ENCODE measurements around the gene DSCAM. TPM values are rescaled to one million over a fixed set of nuclear protein-coding genes. Genes with fewer than 3 reads are reported as not detected.
"Not testable (repeated sequence)": the region's sequence is repeated elsewhere in the genome, so short reads cannot be mapped to it uniquely, and the experiment has no call there.

Gene DSCAM
- total RNA-seq, 2 donors from 2014 or later = 0.05 TPM; not detected in 1

DNA sequence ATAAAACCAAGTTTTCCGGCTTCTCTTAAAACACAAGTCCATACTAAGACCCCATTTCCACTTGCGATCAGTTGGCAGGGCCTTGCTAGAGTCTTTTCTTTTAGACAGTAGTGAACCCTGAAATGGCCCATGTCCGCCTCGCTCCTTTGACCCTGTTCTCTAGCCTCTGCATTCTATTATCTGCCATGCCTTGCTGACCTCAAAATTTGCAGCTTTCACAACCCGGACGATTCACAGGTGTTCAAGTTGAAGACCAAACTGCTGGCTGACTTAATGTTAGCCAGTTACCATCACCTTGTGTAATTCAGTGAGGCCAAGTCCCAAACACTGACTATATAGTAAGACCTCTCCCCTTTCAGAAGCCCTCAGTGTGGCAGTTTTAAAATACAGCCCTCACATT lies 805.5 kb downstream of the DSCAM start:
- intact Hi-C loops (cut with DNase I) = no loop called here
- Histone ChIP-seq H3K27ac (no peak overlapping the region), H3K4me1 (no peaks in the 10 kb centered on the region), H3K4me3 (no peak overlapping the region), H3K9ac (ENCODE audit: low read depth in 2 of 2, low read length in 2 of 2) (no peak overlapping the region), H3K9me3 (no peaks in the 10 kb centered on the region), H3K27me3 (no peaks in the 10 kb centered on the region), H3K36me3 (no peaks in the 10 kb centered on the region)
- TF ChIP-seq, protein P1, sequence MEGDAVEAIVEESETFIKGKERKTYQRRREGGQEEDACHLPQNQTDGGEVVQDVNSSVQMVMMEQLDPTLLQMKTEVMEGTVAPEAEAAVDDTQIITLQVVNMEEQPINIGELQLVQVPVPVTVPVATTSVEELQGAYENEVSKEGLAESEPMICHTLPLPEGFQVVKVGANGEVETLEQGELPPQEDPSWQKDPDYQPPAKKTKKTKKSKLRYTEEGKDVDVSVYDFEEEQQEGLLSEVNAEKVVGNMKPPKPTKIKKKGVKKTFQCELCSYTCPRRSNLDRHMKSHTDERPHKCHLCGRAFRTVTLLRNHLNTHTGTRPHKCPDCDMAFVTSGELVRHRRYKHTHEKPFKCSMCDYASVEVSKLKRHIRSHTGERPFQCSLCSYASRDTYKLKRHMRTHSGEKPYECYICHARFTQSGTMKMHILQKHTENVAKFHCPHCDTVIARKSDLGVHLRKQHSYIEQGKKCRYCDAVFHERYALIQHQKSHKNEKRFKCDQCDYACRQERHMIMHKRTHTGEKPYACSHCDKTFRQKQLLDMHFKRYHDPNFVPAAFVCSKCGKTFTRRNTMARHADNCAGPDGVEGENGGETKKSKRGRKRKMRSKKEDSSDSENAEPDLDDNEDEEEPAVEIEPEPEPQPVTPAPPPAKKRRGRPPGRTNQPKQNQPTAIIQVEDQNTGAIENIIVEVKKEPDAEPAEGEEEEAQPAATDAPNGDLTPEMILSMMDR (IDR thresholded peaks at IDR 0.05) = no peak
- no peak for DNase-seq

DNA sequence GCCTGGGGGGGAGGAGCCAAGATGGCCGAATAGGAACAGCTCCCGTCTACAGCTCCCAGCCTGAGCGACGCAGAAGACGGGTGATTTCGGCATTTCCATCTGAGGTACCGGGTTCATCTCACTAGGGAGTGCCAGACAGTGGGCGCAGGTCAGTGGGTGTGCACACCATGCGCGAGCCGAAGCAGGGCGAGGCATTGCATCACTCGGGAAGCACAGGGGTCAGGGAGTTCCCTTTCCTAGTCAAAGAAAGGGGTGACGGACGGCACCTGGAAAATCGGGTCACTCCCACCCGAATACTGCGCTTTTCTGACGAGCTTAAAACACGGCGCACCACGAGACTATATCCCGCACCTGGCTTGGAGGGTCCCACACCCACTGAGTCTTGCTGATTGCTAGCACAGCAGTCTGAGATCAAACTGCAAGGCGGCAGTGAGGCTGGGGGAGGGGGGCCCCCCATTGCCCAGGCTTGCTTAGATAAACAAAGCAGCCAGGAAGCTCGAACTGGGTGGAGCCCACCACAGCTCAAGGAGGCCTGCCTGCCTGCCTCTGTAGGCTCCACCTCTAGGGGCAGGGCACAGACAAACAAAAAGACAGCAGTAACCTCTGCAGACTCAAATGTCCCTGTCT lies 813.7 kb downstream of the DSCAM start:
- DNase-seq; intact Hi-C loops (cut with DNase I); H3K27me3 ChIP-seq; H3K9me3 ChIP-seq; H3K36me3 ChIP-seq; H3K4me3 ChIP-seq; H3K9ac ChIP-seq (ENCODE audit: low read depth in 2 of 2, low read length in 2 of 2); H3K4me1 ChIP-seq; H3K27ac ChIP-seq: not testable (repeated sequence)

DNA sequence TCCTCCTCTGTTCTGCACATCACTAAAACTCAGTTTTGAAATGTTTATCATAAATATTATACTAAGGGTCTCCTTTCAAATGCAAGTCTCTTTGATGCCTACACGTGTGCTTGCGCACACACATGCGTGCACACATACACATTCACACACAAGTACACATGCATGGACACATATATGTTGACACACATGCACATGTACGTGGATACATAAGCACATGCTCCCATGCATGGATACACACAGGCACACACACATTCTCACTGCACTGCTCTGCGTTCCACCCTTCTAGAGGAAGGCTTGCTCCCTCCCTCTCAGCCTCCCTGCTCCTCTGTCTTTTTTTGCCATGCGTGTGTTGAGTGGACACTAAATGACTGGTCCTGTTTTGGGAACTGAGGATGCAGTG lies 817.1 kb downstream of the DSCAM start:
- TF ChIP-seq, protein P1 (IDR thresholded peaks at IDR 0.05) = no peak

DNA sequence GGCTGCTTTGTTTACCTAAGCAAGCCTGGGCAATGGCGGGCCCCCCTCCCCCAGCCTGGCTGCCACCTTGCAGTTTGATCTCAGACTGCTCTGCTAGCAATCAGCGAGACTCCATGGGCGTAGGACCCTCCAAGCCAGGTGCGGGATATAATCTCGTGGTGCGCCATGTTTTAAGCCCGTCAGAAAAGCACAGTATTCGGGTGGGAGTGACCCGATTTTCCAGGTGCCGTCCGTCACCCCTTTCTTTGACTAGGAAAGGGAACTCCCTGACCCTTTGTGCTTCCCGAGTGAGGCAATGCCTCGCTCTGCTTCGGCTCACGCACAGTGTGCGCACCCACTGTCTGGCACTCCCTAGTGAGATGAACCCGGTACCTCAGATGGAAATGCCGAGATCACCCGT lies 818.6 kb downstream of the DSCAM start:
- intact Hi-C loops (cut with DNase I); H3K36me3 ChIP-seq; DNase-seq; H3K27ac ChIP-seq; H3K9ac ChIP-seq (ENCODE audit: low read depth in 2 of 2, low read length in 2 of 2); H3K27me3 ChIP-seq; H3K9me3 ChIP-seq; H3K4me1 ChIP-seq; H3K4me3 ChIP-seq: not testable (repeated sequence)

More for the DNA sequence above, 817.1 kb downstream of the DSCAM start:
- intact Hi-C loops (cut with DNase I) = no loop called here
- Histone ChIP-seq H3K4me3 (no peak overlapping the region), H3K36me3 (no peaks in the 10 kb centered on the region), H3K9ac (ENCODE audit: low read depth in 2 of 2, low read length in 2 of 2) (no peak overlapping the region), H3K4me1 (no peaks in the 10 kb centered on the region), H3K9me3 (no peaks in the 10 kb centered on the region), H3K27me3 (no peaks in the 10 kb centered on the region), H3K27ac (no peak overlapping the region)
- no peak for DNase-seq

DNA sequence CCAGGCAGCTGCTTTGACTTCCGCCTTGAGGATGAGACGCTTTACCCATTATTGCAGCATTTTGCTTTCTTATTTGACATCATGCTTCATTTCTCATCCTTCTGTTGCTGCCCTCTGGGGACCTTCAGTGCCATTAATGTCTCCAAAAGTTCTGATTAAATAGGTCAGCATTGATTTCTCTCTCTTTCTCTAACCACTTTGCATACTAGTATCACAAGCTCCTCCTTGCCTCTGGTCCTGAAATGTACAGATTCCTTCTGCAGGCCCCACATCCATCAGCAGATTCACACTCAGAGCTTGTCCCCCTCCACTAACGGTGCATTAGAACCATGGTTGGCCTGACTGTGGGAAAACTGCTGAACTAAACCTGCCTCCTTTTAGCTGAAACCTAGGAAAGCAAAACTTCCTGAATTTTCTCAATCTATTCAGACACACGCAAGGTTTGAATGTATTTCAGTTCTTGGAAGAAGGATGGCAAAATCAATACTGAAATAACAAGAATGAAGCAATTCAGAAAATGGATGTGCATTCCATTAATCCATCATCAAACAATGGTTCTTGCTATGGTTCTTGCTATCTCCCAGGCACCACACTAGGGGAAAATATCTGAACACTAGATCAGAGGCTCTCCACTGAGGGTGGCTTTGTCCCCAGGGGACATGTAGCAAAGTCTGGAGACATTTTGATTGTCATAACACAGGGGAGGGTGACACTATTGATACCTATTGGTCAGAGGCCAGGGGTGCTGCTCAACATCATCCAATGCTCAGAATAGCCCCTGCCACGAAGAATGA lies 825.2 kb downstream of the DSCAM start:
- no peak overlapping the region for H3K27ac ChIP-seq
- H3K9ac ChIP-seq (ENCODE audit: low read depth in 2 of 2, low read length in 2 of 2) = no peak overlapping the region
- H3K4me1 ChIP-seq = no peaks in the 10 kb centered on the region
- no peaks in the 10 kb centered on the region for H3K36me3 ChIP-seq
- no peak overlapping the region for H3K4me3 ChIP-seq
- no peak for DNase-seq
- no peaks in the 10 kb centered on the region for H3K27me3 ChIP-seq
- TF ChIP-seq, protein P1 (IDR thresholded peaks at IDR 0.05) = no peak
- intact Hi-C loops (cut with DNase I) = no loop called here
- no peaks in the 10 kb centered on the region for H3K9me3 ChIP-seq

DNA sequence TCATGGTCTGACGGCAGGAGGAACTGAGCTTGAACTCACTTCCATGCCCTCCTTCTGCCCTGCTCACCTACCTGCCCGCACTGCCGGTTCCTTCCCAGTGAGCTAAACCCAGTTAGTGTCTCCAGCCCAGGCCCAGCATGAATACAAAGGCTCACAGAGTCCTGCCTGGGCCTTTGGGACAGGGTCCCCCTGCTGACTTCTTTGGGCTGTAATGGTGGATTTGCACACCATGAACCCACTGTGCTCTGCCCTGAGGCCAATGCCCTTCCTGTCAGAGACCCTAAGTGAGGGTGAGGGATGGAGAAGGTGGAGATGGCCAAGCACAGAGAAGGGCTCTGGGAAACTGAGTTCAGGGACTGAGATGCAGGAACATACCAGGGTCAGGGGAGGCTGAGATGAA lies 826.3 kb downstream of the DSCAM start:
- H3K36me3 ChIP-seq = no peaks in the 10 kb centered on the region
- TF ChIP-seq, protein P1 (IDR thresholded peaks at IDR 0.05) = no peak
- no peak overlapping the region for H3K27ac ChIP-seq
- no peak overlapping the region for H3K9ac ChIP-seq (ENCODE audit: low read depth in 2 of 2, low read length in 2 of 2)
- no peaks in the 10 kb centered on the region for H3K27me3 ChIP-seq
- intact Hi-C loops (cut with DNase I) = no loop called here
- H3K4me3 ChIP-seq = no peak overlapping the region
- H3K4me1 ChIP-seq = no peaks in the 10 kb centered on the region
- H3K9me3 ChIP-seq = no peaks in the 10 kb centered on the region
- DNase-seq = no peak

Data from colonic mucosa (tissue), 4 donors.